K562 (cell line): ENCODE measurements around the gene CDH18. TPM values are rescaled to one million over a fixed set of nuclear protein-coding genes. Genes with fewer than 3 reads are reported as not detected.

Experiments
- ATAC-seq: fragments of 200-7000 bp; cut with Tn5 transposase; 3 replicates; pipeline ENCODE4 v1.9.1; 2020; ENCODE audit warnings: moderate library complexity
- BruUV-seq: library from RNA; stranded (reverse); fragments of 400-500 nt; replicated peaks from 2 replicates; lab custom pipeline; 2021; lab: Mats Ljungman, UMichigan
- CTCF ChIA-PET: fragments of 300-600 bp; formaldehyde crosslinking; extraction: SDS; loops from one replicate; lab custom pipeline; 2021; ENCODE audit warnings: low intra/inter-chr PET ratio; lab: Yijun Ruan, JAX
- POLR2A ChIA-PET: fragments of 300-600, 350-650 bp; sonication (Branson Sonifier 250); formaldehyde crosslinking; extraction: SDS; loops from one replicate; lab custom pipeline; 2021; ENCODE audit warnings: antibody characterized with exemption, inconsistent platforms; lab: Yijun Ruan, JAX
- DNase-seq, 4 experiments: peaks; one replicate each; pipeline versions ENCODE4 v3.0.0 to v3.0.0-alpha.2; 2011 to 2018; ENCODE audit warnings: low spot score in 3 of 4, mixed read lengths in 3 of 4; ENCODE audit errors: extremely low read depth in 1 of 4
- FAIRE-seq: peaks from 2 replicates; lab custom pipeline; 2011; peaks lifted over from hg19 to GRCh38; lab: Jason Lieb, UNC
- H2AFZ ChIP-seq: 2 replicates; pipeline ENCODE4 v1.6.0; 2011; ENCODE audit warnings: low read depth, low read length, control low read depth, inconsistent platforms
- H3K27ac ChIP-seq: fragments of 200-600 bp; 3 replicates; pipeline ENCODE4 v1.8.0; 2011; ENCODE audit warnings: low read depth, mild to moderate bottlenecking, control low read depth, inconsistent platforms, low read length, moderate library complexity, mixed read lengths; ENCODE audit errors: extremely low read depth
- H3K27me3 ChIP-seq, 2 experiments: fragments of 300-600 bp in 1 of 2; 2 replicates in 1 of 2; 3 replicates in 1 of 2; pipeline versions ENCODE4 v1.6.0 to v1.8.0; 2011; ENCODE audit warnings: inconsistent platforms in 2 of 2, low read length in 2 of 2, mild to moderate bottlenecking in 1 of 2, mixed read lengths in 1 of 2, moderate library complexity in 1 of 2; ENCODE audit not compliant: control insufficient read depth in 2 of 2, insufficient read depth in 2 of 2
- H3K36me3 ChIP-seq: fragments of 300-600 bp; 3 replicates; pipeline ENCODE4 v1.8.0; 2011; ENCODE audit warnings: mild to moderate bottlenecking, low read length, inconsistent platforms; ENCODE audit not compliant: control insufficient read depth, insufficient read depth
- H3K4me1 ChIP-seq, 2 experiments: fragments of 200-600 bp in 1 of 2; replicated peaks in 1 of 2; 2 replicates in 1 of 2; 3 replicates in 1 of 2; pipeline versions ENCODE4 v1.5.1 to v1.8.0; 2011; ENCODE audit warnings: inconsistent platforms in 2 of 2, low read length in 2 of 2, mild to moderate bottlenecking in 1 of 2, mixed read lengths in 1 of 2, moderate library complexity in 1 of 2; ENCODE audit not compliant: control insufficient read depth in 2 of 2, insufficient read depth in 2 of 2
- H3K4me2 ChIP-seq: 2 replicates; pipeline ENCODE4 v1.6.1; 2011; ENCODE audit warnings: low read length, control low read depth, inconsistent platforms, mixed read lengths; ENCODE audit not compliant: insufficient read depth
- H3K4me3 ChIP-seq: fragments of 200-600 bp; sonication (generic), shearing (Covaris generic); 2 replicates; pipeline ENCODE4 v1.5.1; 2016; ENCODE audit warnings: control low read depth, inconsistent platforms
- H3K79me2 ChIP-seq: fragments of 200-600 bp; 3 replicates; pipeline ENCODE4 v1.8.0; 2011; ENCODE audit warnings: low read length, inconsistent platforms; ENCODE audit not compliant: control insufficient read depth, insufficient read depth
- H3K9ac ChIP-seq, 2 experiments: 2 replicates each; pipeline versions ENCODE4 v1.6.0 to v1.6.1; 2011; ENCODE audit warnings: low read depth in 2 of 2, low read length in 2 of 2, control low read depth in 1 of 2, inconsistent platforms in 1 of 2, mild to moderate bottlenecking in 1 of 2, mixed read lengths in 1 of 2; ENCODE audit not compliant: insufficient read depth in 1 of 2
- H3K9me1 ChIP-seq: one replicate; pipeline ENCODE4 v1.6.0; 2011; ENCODE audit warnings: inconsistent platforms, mild to moderate bottlenecking, low read length, moderate library complexity; ENCODE audit not compliant: control insufficient read depth, insufficient read depth
- H3K9me3 ChIP-seq: replicated peaks from 2 replicates; pipeline ENCODE4 v1.5.1; 2011; ENCODE audit warnings: low read depth, low read length, inconsistent platforms; ENCODE audit not compliant: control insufficient read depth, insufficient read depth
- H4K20me1 ChIP-seq: replicated peaks from 2 replicates; pipeline ENCODE4 v1.6.1; 2011; ENCODE audit warnings: low read length, inconsistent platforms, mixed read lengths; ENCODE audit not compliant: control insufficient read depth, insufficient read depth
- PHTF2 ChIP-seq: fragments of 250-450 bp; sonication (Bioruptor Pico); IDR thresholded peaks from 2 replicates; pipeline ENCODE4 v1.5.0; 2021; ENCODE audit warnings: mild to moderate bottlenecking
- POLR2AphosphoS2 ChIP-seq: IDR thresholded peaks from 2 replicates; pipeline ENCODE4 v1.6.1; 2012; ENCODE audit warnings: low read length, improper control_type of control experiment
- TCF7 ChIP-seq: sonication (generic); IDR thresholded peaks from 2 replicates; pipeline ENCODE4 v1.6.1; 2016; ENCODE audit warnings: antibody characterized with exemption, borderline replicate concordance
- ZNF77 ChIP-seq: fragments of 250-450 bp; sonication (Bioruptor Pico); IDR thresholded peaks from 2 replicates; pipeline ENCODE4 v1.5.0; 2020
- WGBS: fragments of 100-300 bp; shearing (Covaris generic); methylation state at CpG from one replicate; pipeline ENCODE4 v1.1.6; 2016; ENCODE audit warnings: low coverage, mixed read lengths; ENCODE audit not compliant: insufficient coverage; ENCODE audit errors: missing lambda C conversion rate; 5-methylcytosine and 5-hydroxymethylcytosine counted together
- in situ Hi-C: fragments of 300-500 bp; cut with MboI; formaldehyde crosslinking; loops from 4 replicates; pipeline ENCODE4 v1.15.0; 2018; ENCODE audit warnings: inconsistent platforms, mixed read lengths
- intact Hi-C: fragments of 100-400 bp; cut with micrococcal nuclease; formaldehyde crosslinking; loops from 2 replicates; pipeline ENCODE4 v1.14.2; 2022
- polyA plus RNA-seq, 8 experiments: library from polyadenylated mRNA; depleted of rRNA in 4 of 8; stranded (reverse) in 5 of 8; unstranded in 3 of 8; fragments of >200 nt; fragmentation: Nextera tagmentation in 2 of 8; fragmentation: Illumina TruSeq in 1 of 8; extraction: Ambion mirVana in 2 of 8; extraction: Trizol in 1 of 8; gene quantifications; 2 replicates each; pipeline versions ENCODE4 v1.2.1 to v1.2.3, GENCODE V29; 2011 to 2014; ENCODE audit warnings: inconsistent platforms in 1 of 8, missing spikeins in 1 of 8
- total RNA-seq, 7 experiments: library from RNA; depleted of rRNA in 6 of 7; stranded (reverse); fragments of >200 nt in 6 of 7; fragmentation: Illumina TruSeq in 2 of 7; extraction: Trizol in 2 of 7; gene quantifications; 2 replicates each; pipeline versions ENCODE4 v1.2.1 to v1.2.3, GENCODE V29; 2011 to 2021; ENCODE audit warnings: low replicate concordance in 1 of 7
- TF ChIP-seq, protein P1 (sequence below): fragments of 250-450 bp; sonication (Bioruptor Pico); IDR thresholded peaks from 2 replicates; pipeline ENCODE4 v1.4.0; 2020; ENCODE audit warnings: mild to moderate bottlenecking, moderate library complexity
- TF ChIP-seq, protein P2 (sequence below): fragments of 450-650 bp; IDR thresholded peaks from 2 replicates; pipeline ENCODE4 v1.6.1; 2018; ENCODE audit warnings: mild to moderate bottlenecking, low read depth; ENCODE audit not compliant: partially characterized antibody

Gene CDH18
- total and polyA plus RNA-seq, 9 of the 15 experiments (the other 6 are each of a cell fraction or from before 2014, with no cell fraction given): 0.18 to 1.4 (median 0.31) TPM

DNA sequence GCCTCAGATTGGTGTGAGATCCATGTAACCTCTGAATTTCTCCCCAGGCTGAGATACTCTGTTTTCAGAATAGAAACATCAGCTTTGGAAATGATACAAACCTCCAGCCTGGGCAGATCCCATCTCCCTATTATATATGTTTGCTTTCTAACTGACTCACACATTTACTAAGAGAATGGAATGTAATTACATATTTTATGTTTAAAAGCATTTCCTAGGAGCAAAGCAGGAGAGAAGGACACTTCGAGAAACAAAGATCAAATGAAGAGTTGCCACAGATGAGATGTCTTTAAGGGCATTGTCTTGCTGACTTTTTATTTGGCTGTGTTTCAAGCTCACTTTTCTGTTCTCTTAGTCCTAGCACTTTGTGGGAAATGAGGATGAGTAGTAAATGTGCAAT lies 96.3 kb downstream of the CDH18 start:
- Histone ChIP-seq H3K9ac (no peak overlapping the region), H3K4me3 (no peak overlapping the region), H3K4me1 (no peaks in the 10 kb centered on the region), H3K27me3 (no peaks in the 10 kb centered on the region), H3K36me3 (no peaks in the 10 kb centered on the region), H3K79me2 (no peaks in the 10 kb centered on the region), H3K9me1 (no peaks in the 10 kb centered on the region), H3K27ac (no peak overlapping the region), H4K20me1 (no peaks in the 10 kb centered on the region), H2AFZ (no peak overlapping the region), H3K4me2 (no peak overlapping the region), H3K9me3 (no peaks in the 10 kb centered on the region)
- DNase-seq (no peak), ATAC-seq (no peak), FAIRE-seq (no peak)
- 0% methylated on average over 1 of the region's 1 CpG for WGBS
- TF ChIP-seq TCF7 (no peak), POLR2AphosphoS2 (no peak)
- BruUV-seq: no TSS peak
- ChIA-PET CTCF (no interaction called here), POLR2A (no interaction called here)
- intact Hi-C loops (no loop called here), in situ Hi-C loops (no loop called here)

DNA sequence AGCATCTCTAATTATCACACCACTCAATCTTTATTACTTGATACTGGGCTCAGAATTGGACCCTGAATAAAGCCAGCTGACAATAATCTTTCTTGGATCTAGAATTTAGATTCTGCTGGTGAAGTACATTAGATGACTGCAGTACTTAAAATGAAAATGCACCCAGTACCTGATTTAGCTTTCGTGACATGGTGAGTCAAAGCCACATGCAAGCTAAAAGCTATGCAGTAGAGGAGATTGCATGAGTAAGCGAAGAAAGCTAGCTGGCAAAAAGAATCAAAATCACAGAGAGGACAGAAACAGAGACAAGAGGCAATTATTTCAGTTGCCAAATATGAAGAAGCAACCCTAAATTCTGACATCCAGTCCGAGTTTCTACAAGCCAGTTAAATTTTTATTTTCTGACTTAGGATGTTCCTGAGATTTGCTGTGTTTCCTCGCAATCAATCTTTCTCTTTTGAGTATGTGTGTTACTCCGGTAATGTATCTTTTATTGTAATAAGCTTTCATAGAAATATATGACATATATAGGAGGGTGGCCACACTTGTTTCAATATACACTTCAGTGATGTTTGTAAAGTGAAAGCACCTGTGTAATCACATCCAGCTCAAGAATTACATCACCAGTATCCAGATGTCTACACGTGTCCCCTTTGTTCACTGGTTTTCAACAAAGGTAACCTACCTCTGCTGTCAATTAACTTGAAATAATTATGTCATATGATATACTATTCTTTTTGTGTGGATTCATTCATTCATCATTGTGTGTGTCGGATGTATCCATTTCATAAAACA lies 101.7 kb downstream of the CDH18 start:
- no peaks in the 10 kb centered on the region for H3K4me1 ChIP-seq
- TF ChIP-seq ZNF77 (CRISPR knock-in tag): no peak
- TF ChIP-seq, protein P1, sequence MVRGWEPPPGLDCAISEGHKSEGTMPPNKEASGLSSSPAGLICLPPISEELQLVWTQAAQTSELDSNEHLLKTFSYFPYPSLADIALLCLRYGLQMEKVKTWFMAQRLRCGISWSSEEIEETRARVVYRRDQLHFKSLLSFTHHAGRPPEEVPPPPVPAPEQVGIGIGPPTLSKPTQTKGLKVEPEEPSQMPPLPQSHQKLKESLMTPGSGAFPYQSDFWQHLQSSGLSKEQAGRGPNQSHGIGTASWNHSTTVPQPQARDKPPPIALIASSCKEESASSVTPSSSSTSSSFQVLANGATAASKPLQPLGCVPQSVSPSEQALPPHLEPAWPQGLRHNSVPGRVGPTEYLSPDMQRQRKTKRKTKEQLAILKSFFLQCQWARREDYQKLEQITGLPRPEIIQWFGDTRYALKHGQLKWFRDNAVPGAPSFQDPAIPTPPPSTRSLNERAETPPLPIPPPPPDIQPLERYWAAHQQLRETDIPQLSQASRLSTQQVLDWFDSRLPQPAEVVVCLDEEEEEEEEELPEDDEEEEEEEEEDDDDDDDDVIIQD (CRISPR knock-in tag): no peak
- TF ChIP-seq, protein P2, sequence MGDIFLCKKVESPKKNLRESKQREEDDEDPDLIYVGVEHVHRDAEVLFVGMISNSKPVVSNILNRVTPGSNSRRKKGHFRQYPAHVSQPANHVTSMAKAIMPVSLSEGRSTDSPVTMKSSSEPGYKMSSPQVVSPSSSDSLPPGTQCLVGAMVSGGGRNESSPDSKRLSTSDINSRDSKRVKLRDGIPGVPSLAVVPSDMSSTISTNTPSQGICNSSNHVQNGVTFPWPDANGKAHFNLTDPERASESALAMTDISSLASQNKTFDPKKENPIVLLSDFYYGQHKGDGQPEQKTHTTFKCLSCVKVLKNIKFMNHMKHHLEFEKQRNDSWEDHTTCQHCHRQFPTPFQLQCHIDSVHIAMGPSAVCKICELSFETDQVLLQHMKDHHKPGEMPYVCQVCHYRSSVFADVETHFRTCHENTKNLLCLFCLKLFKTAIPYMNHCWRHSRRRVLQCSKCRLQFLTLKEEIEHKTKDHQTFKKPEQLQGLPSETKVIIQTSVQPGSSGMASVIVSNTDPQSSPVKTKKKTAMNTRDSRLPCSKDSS: no peak
- no peak for TF ChIP-seq PHTF2 (CRISPR knock-in tag)
- intact Hi-C loops: no loop called here
- no peaks in the 10 kb centered on the region for H3K9me1 ChIP-seq
- BruUV-seq: no TSS peak
- 1% methylated on average over 7 of the region's 7 CpGs for WGBS
- CTCF ChIA-PET: no interaction called here
- POLR2A ChIA-PET: no interaction called here
- in situ Hi-C loops: no loop called here
- no peak overlapping the region for H3K27ac ChIP-seq
- H2AFZ ChIP-seq: no peak overlapping the region
- no peaks in the 10 kb centered on the region; the same call in 1 of the 2 replicates for H3K9me3 ChIP-seq
- H3K27me3 ChIP-seq: no peaks in the 10 kb centered on the region
- no peak overlapping the region for H3K4me3 ChIP-seq
- H3K36me3 ChIP-seq: no peaks in the 10 kb centered on the region
- no peak overlapping the region for H3K9ac ChIP-seq
- DNase-seq (no peak), ATAC-seq (no peak), FAIRE-seq (no peak)
- H3K79me2 ChIP-seq: no peaks in the 10 kb centered on the region
- no peaks in the 10 kb centered on the region for H4K20me1 ChIP-seq
- no peak overlapping the region for H3K4me2 ChIP-seq
